HS-5 (cell line): Measurements from ENCODE around the gene SCYL3.
"Not testable (repeated sequence)": the region's sequence is repeated elsewhere in the genome, so short reads cannot be mapped to it uniquely, and the experiment has no call there.

Source experiments
- DNase-seq: peaks from one replicate; pipeline ENCODE4 v3.0.0-alpha.2; 2012; ENCODE audit warnings: low read depth

SCYL3 gene

DNA sequence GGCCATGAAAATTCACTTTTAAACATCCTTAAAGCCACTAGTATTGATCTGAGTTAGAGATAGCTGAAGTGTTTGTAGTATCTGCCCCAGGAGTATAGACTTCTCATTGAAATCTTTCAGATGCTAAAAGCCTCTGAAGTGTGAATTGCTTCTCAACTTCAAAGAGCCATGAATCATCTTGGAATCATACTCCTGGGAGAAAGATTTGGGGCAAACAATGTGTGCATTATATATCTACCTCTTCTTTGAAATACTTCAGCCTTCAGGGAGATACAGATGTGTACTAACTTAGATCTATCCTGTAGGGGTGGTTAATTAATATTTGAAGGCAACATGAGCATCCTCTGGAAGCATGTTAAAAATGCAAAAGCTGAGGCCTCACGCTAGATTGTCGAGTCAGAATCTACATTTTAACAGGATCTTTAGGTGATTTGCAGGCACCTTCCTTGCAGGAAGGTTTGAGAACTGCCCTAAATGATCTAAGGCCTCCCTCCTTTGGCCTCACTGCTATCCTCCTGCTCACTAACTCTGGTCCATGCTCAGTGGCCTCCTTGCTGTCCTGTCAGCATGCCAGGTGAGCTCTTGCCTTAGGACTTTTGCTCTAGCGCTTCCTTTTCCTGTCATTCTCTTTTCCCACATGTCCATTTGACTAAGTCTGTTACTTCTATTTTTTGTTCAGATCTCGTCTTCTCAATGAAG lies 6.0 kb upstream of the SCYL3 start:
- DNase-seq: no peak

DNA sequence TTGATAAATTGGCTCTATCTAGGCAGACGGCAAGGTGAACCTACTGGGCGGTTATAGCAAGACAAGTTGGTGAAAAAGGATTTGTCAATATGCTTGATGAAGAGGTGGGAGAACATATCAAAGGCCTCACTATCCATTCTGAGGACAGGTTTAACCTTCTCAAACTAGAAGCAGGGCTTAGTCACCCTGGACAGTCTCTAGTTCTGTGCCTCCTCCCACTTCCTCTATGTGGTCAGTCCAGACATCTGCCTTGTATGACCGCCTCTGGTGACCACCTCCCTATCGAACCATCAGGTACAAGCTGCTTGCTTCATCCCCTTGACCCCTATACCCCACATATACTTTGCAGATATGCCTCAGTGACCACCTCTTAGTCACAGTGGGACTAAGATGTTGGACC lies 2.3 kb upstream of the SCYL3 start:
- no peak for DNase-seq

DNA sequence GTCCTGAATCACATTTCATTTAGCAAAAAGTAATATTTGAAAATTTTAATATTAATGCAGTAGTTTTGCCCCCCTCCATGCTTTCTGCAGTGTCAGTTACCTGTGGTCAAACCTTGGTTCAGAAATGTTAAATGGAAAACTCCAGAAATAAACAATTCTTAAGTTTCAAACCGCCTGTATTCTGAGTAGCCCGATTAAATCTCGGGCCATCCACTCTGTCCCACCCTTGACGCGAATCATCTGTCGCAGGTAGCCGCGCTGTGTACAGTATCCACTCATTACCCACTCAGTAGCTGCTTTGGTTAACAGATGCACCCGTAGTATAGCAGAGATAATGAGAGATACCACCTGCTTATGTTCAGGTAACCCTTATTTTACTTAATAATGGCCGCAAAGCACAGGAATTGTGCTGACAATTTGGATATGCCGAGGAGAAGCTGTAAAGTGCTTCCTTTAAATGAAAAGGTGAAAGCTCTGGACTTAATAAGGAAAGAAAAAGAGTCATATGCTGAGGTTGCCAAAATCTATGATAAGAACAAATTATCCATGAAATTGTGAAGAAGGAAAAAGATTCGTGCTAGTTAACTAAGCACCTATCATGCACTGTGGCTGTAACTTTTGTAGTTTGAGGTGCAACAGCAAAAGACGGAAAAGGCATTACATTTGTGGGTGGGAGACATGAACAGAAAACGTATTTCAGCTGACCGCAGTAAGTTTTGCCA lies 889 bp upstream of the SCYL3 start:
- DNase-seq: no peak

DNA sequence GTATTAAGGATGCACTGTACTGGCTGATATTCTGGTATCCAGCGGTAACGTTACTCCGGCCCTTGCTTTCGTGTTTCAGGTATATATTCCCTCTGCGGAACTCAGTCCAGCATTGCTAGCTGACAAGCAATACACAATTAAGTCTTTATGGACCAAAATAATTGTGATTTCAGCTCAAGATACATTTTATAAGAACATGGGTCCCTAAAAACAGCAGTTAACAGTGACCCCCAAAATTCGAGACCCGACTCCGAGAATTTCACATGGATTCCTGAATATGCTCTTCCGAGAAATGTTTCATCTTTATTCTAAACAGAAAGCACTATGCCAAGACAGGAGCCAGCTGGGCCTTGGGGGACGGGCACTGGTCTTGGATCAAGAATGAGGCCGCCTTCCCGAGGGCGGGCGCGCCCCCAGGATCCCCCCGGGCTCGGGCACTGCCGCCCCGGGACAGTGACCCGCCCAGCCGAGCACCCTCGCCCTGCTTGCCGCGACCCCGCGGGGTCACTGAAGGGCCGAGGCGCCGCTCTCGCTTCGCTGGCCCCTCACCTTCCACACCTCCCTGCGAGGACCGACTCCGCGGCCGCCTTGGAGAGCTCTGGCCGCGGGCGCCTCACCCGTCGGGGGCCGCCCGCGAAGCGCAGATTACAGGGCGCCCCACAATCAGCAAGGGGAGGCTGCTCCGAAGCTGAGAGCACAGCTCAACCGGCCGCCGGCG lies 610 bp downstream of the SCYL3 start:
- DNase-seq: no peak

DNA sequence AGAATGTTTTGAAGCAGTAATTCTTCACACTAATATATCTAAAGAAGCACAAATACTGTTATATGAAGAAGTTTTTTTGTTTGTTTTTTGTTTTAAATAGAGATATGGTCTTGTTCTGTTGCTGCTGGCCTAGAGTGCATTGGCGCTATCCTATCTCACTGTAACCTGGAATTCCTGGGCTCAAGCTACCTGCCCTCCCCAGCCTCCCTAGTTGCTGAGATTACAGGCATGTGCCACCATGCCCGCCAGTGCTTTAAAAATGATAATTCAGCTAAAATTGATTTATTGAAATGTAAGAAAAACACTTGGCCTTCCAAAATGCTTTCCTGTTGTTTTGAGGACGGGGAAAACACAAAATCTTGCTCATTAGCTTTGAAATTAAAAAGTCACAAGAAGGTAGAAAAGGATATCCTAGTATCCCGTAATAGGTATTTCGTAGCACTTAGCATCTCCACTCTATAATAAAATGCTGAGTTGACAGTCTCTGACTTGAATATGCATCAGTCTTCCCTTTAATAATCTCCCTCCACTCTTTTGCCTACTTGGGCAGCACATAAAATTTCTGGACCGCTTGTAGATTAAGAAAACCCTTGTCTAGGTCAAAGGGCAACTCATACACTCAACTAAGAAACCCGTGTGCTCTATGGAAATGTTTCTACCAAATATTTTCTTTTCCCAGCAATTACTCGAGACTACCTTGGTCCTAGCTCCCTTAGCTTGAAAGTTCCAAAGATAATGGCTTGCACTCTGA lies 1.3 kb downstream of the SCYL3 start:
- no peak for DNase-seq

DNA sequence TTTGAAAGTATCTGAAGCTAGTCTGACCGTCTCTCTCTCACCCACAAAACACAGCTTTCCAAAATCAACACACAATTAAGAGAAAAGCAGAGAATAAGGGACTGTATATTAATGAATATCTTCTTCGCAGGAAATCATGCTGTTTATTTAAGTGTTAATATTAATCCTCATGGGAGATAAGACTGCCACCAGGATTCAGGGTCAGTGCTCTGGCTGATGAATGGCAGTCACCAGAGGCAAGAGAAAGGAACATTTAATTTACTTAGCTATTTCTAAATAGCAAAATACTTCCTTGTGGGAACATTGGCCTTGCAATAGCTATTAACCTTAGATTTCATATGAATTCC lies 2.2 kb downstream of the SCYL3 start:
- DNase-seq: no peak

DNA sequence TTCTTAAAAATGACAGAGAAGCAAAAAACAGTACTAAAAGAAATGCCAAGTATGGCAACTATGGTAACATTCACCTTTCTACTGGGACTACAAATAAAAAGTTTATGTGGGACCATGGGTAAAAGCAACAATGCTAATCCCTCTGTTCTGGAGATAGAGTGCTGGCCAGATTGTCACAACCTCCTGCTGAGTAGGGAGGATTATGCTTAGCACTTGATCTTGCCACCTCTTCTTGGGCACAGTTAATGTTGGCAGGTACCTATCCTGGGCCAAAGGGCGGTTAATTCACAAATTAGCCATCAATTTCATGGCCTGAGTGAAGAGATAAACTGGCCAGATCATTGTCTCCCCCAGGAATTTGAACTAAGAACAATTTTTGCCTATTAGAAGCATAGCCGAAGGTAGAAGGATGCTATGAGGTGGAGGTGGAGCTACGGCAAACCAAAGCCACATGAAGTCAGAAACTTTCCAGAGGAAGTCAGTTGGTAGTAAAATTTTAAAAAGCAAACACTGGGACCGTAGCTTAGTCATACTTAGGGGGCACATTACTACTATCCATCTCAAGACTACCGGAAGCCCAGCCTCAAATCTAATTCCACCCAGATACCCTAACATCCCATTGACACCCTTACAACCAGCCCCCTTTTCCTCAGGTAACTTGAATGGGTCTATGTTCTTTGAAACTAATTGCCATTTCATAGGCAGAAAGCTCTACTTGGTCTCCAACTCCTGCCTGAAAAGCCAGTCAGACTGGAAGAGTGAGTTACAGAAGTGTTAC lies 2.7 kb downstream of the SCYL3 start:
- DNase-seq: no peak

DNA sequence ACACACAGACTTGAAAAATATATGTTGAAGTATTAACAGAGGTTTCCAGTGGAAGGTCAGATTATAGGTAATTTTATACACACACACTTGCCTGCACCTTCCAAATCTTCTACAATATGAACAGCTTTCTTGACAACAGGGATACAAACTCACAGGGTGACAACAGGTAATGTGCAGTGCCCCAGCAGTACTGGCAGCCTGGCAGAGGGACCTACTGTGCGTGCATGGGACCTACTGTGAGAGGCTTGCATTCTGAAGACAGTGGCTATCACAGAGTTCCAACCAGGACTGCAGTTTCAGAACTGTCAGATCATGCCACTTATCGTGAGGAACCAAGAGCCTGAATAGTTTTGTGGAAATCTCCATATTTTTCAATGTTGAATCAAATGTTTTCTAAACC lies 3.8 kb downstream of the SCYL3 start:
- no peak for DNase-seq

DNA sequence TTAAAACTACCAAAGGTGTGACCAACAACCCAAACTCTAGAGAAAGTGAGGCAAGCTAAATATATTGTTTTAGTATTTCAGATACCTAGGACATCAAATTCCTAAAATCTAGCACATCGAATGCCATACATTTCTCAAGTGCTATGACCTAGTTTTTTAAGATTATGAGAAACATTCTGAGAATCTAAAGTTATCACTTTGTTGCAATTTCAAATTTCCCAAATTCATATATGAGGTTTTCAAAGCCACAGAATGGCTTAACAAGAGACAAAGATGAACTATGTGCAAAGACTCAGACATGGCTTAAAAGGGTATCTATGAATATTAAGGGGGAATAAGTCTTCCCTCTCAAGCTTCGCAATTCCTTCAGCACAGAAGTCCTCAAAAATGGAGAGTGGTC lies 6.8 kb downstream of the SCYL3 start:
- DNase-seq: no peak

DNA sequence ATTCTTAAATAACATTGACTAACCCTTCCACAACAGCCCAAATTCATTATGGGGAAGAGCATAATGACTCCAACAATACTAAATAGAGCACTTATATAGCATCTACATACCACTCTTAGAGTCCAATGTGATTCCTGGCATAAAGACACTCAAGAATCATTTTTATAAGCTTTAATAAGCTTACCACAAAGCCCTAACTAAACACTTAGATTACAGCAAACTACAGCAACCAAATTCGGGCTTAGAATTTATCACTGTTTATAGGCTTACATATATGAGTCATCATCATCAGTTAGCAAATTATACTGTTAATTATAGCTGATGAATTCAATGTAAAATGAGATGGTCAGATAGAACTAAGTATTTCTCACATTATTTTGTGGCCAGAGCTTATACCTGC lies 7.3 kb downstream of the SCYL3 start:
- DNase-seq: no peak

DNA sequence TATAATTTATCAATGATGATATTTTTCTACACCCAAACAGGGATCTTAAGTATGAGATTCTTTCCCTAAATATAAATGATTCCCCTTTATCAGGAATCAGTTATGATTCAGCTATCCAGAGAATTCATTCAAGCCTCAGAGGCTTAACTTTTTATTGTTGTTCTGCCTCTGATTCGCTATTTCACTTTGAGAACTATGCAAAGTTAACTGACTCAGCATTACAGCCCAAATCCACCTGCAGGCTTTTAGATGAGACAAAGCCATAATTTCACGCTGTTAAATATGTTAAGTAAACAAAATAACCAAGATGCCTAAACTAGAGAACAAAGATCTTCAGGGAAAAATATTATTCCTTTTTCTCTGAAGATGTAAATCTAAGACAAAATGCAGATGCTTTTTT lies 8.5 kb downstream of the SCYL3 start:
- DNase-seq: no peak

DNA sequence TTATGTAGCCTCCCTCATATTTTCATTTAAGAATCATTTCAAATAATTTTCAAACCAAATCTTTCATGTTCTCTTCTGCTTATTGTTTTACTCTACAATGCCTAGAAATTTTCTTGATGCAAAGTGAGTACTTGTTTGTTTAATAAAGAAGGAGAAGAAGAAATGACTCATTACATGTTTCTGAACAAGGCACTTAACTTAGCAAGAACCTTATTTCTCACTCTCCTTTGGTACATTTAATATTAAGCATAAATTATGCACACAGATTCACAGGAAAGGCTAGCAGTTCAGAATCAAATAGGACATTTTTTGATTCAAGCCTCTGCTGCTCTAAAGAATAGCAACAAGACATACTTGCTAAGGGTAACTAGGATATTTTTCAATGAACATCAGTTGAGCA lies 9.1 kb downstream of the SCYL3 start:
- DNase-seq: no peak

DNA sequence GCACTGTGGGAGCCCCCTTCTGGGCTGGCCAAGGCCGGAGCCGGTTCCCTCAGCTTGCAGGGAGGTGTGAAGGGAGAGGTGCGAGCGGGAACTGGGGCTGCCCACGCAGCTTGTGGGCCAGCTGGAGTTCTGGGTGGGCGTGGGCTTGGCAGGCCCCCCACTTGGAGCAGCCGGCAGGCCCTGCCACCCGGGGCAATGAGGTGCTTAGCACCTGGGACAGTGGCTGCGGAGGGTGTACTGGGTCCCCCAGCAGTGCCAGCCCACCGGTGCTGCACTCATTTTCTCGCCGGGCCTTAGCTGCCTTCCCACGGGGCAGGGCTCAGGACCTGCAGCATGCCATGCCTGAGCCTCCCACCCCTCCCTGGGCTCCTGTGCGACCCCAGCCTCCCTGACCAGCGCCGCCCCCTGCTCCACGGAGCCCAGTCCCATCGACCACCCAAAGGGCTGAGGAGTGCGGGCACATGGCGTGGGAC lies 11.6 kb downstream of the SCYL3 start:
- no peak for DNase-seq

DNA sequence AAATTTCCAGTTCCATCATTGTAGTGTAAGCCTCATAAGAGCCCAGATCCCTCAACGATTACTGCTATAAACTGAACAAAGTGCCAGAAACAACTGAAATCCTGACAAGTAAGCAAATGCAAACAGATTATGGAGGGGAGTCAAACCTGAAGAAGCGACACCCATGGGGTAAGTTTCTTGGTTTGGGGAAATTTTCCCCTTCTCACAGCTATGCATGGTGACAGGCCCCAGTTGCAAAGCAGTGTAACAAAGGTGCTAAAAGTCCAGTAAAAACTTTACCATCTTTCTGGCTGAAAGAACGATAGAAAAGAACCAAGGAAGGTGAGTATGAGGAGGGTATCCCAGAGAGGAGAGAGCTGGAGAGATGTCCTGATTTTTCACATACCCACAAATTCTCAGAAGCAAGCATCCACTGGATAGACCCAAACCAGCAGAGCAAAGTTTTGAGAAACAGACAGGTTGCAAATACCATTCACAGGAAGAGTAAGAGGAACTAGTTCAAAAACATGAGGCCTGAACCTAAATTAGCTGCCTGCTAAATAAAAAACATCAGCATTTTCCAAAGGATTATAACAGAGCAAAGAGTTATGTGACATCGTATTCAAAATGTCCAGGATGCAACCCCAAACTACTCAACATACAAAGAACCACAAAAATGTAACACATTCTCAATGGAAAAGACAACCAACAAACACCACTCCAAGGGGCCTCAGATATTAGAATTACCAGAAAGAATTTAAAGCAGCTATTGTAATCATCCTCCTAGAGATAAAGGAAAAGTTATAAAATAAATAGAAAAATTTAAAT lies 14.5 kb downstream of the SCYL3 start:
- no peak for DNase-seq

DNA sequence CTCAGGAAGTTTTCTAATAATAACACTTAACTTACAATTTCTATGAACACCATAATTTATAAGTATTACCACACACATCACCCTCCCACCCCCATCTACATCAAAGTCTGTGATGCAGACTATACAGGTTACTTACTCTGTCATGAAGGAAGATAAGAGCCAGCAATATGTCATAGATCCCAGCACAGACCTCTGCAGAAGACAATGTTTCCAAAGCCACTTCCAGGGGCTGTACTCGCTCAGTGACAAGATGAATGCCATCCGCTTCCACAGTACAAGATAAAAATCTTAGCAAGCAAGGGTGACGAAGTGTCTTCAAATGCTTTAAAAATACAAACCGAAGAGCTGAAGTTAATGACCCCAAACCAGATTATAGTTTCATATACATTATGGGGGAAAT lies 15.2 kb downstream of the SCYL3 start:
- DNase-seq: no peak

DNA sequence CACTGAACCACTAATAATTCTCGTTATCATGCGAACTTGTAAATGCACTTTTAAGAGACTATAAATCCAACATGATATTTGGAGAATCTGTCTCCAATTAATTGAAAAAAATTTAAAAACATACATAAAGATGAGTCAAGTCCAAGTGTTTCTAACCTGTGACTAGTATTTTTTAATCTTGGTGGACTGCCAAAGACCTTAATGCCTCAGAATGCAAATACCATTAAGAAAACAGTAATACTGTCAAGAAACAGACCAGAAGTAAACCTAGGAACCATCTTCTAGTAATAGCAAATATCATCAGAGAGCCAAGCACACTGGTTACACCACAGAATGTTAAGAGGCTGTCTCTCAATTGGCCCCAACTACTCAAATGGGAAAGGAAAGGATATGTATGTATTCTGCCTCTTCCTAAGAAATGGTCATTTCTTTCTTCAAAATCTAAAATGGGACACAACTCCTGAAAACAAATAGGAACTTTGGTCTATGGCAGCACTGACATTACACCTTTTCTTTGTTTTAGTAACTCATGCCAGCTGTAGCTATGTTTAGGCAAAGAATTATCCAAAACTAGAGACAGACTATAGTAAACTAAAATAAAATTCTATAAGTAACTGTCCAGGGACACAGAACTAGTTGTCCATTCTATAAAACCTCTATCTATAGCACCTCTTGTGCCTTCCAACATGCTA lies 15.8 kb downstream of the SCYL3 start:
- DNase-seq: peak; percentile 25

DNA sequence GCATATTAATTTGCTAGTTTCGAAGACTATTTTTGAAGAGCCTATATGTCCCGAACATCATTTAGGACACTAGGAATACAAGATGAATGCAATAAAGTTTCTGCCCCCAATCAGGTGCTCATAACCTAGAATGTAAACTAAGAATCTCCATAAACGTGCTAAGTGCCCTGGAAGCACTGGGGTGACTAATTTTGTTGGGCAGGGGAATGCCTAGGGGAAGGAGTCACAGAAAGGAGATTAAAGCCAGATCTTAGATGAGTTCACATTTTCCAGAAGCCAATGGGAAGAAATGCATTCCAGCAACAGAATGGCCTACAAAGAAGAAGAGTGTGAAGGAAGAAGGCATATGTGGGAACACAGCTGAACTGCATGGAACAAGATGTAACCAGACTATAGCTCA lies 19.5 kb downstream of the SCYL3 start:
- DNase-seq: peak; percentile 71

DNA sequence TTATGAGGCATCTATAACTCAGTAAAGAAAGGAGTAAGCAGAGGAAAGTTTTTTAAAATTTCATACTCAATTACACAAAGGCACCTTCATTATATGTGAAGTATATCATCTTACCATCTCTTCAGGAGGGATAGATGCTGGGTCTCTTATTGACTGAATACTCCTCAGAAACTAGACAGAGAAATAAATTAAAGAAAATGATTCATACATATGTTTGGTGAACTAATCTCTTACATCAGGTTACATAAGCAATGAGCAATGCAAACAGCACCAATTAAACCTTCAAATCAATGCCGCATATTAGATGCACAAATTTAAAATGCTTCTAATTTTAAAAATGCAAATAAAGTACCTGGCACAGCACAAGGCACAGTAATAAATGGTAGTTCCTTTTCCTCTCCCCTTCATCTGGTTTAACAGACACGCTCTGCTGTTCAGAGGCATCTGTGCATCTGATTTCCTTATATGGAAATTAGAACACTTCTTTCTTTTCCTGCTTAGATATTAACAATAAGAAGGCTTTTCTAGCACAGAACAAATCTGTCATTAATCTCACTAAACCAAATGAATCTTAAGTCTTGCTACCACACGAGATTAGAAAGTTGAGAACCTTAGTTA lies 20.0 kb downstream of the SCYL3 start:
- peak; percentile 6 for DNase-seq

DNA sequence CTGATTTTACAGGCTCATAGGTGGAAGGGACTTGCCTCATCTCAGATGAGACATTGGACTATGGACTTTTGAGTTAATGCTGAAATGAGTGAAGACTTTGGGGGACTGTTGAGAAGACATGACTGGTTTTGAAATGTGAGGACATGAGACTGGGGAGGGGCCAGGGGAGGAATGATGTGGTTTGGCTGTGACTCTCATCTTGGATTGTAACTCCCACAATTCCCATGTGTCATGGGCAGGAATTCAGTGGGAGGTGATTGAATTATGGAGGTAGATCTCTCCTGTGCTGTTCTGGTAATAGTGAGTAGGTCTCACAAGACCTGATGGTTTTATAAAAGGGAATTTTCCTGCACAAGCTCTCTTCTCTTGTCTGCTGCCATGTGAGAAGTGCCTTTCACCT lies 20.8 kb downstream of the SCYL3 start:
- no peak for DNase-seq

DNA sequence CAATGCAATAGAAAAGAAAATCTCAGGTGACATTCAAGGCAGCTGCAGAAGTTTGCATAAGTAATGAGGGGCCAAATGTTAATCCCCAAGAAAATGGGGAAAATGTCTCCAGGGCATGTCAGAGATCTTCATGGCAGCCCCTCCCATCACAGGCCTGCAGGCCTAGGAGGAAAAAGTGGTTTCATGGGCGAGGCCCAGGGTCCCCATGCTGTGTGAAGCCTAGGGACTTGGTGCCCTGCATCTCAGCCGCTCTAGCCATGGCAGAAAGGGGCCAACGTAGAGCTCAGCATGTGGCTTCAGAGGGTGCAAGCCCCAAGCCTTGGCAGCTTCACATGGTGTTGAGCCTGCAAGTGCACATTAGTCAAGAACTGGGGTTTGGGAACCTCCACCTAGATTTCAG lies 21.7 kb downstream of the SCYL3 start:
- not testable (repeated sequence) for DNase-seq
